ENCODE results near the gene IKZF1.

Gene IKZF1
- 453 to 866 reads per million in 2 experiments for total RNA-seq

DNA sequence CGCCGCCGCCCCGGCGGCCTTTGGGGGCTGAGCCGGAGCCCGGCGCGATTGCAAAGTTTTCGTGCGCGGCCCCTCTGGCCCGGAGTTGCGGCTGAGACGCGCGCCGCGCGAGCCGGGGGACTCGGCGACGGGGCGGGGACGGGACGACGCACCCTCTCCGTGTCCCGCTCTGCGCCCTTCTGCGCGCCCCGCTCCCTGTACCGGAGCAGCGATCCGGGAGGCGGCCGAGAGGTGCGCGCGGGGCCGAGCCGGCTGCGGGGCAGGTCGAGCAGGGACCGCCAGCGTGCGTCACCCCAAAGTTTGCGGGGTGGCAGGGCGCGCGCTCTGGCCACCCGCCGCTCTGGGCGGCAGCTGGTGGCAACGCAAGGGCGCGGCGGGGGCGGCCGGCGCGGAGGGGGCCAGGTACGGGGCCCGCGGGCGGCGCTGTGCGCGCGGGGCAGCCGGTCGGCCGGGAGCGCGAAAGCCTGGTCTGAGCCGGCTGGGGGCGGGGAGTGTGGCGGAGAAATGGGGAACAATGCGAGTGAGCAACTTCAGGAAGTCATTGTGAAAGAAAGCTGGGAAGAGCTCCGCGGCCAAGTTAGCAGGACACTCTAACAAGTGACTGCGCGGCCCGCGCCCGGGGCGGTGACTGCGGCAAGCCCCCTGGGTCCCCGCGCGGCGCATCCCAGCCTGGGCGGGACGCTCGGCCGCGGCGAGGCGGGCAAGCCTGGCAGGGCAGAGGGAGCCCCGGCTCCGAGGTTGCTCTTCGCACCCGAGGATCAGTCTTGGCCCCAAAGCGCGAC is at the start of gene IKZF1:
IKZF1 (plus strand) TSS at position 588 of the 782 bp plus-strand sequence. CDS start 14,346 bp downstream, outside the sequence.
- peak; percentile 31 for DNase-seq (ENCODE audit: low read depth)

DNA sequence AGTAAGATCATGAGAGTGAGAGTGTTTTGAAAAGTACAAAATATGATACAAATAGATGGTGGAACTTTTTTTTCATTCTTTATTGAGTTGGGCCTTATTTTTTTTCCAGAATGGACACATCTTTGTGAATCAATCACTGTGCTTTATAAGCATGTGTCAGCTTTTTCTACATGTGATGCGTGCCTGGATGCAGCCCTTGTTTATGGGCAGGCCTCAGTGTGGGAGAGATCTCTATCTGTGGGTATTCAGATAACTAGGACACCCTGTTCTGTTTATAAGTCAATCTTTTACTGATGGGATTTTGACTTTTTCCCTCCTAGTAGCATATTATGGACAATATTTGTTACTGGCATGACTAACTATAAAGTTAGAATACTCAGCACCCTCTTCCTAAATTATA is 42.9 kb upstream of the IKZF1 start:
- no peak for DNase-seq (ENCODE audit: low read depth)

- DNase-seq (ENCODE audit: low read depth): no peak
These were observed 42.1 kb upstream of the IKZF1 start for GRCh38 chr7:50262446-50262845.

GRCh38 chr7:50262916-50263690 is 41.4 kb upstream of the IKZF1 start:
- DNase-seq (ENCODE audit: low read depth): no peak

GRCh38 chr7:50264908-50265307 is 39.6 kb upstream of the IKZF1 start:
- DNase-seq (ENCODE audit: low read depth): no peak

- no peak for DNase-seq (ENCODE audit: low read depth)
These were observed 38.4 kb upstream of the IKZF1 start for GRCh38 chr7:50265968-50266634.

GRCh38 chr7:50266635-50267386 is 37.7 kb upstream of the IKZF1 start:
- peak; percentile 55 for DNase-seq (ENCODE audit: low read depth)

- DNase-seq (ENCODE audit: low read depth): no peak
These were observed 36.9 kb upstream of the IKZF1 start for GRCh38 chr7:50267525-50268041.

- no peak for DNase-seq (ENCODE audit: low read depth)
These were observed 36.3 kb upstream of the IKZF1 start for GRCh38 chr7:50268223-50268622.

DNA sequence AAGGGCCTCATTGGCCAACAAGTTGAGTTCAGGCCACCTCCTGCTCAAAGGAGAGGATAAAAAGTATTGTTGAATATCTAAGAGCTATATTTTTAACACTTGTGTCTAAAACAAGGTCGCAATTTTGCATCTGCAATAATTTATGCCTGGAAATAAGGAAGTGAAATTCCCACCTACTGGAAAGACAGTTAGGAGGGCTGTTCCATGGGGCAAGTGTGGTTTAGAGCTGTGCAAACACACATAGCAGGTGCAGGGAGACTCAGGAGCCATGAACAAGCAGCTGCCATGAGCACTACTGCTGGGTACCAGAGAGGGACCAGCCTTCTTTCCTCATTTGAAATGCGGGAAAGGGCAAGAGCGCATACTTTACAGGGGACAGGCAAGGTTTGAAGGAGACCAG is 35.5 kb upstream of the IKZF1 start:
- no peak for DNase-seq (ENCODE audit: low read depth)

- DNase-seq (ENCODE audit: low read depth): no peak
These were observed 33.9 kb upstream of the IKZF1 start for GRCh38 chr7:50270531-50271018.

GRCh38 chr7:50272808-50273207 is 31.7 kb upstream of the IKZF1 start:
- DNase-seq (ENCODE audit: low read depth): no peak

DNA sequence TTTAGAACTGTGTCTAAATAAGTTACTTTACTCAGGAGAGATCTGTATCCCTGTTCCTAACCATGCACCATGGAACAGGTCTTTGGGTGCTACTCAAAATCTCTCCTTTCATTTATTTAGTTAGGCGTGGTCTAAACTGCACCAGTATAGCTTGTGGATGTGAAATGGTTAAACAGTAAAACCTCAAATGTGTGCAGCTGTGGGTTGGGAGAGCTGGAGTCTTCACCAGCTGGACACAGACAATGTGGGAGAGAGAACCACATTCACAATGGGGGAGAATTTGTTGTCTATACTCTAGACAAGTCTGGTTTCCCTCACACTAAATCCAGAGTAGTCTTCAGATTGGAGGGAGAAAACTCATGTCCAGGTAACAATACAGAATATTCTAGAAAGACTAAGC is 31.2 kb upstream of the IKZF1 start:
- DNase-seq (ENCODE audit: low read depth): no peak

- no peak for DNase-seq (ENCODE audit: low read depth)
These were observed 30.6 kb upstream of the IKZF1 start for GRCh38 chr7:50273870-50274269.

GRCh38 chr7:50274361-50274760 is 30.2 kb upstream of the IKZF1 start:
- no peak for DNase-seq (ENCODE audit: low read depth)

DNA sequence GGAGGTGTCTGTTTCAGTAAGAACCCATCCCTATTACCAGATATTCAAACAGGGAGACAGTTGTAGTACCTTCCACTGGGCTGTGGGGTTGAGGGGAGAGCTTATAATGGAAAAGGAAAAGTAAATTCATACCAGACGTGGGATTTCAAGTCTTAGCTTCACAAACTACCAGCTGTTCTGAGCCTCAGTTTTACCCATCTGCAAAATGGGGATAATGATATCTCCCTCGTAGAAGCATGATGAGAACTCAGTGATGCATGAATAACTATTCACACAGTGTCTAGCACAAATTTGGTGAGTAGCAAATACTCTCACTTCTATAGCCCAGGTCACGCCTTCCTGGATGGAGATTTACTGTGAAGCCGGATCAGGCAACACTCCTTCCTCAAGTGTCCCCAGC is 29.1 kb upstream of the IKZF1 start:
- DNase-seq (ENCODE audit: low read depth): no peak

DNA sequence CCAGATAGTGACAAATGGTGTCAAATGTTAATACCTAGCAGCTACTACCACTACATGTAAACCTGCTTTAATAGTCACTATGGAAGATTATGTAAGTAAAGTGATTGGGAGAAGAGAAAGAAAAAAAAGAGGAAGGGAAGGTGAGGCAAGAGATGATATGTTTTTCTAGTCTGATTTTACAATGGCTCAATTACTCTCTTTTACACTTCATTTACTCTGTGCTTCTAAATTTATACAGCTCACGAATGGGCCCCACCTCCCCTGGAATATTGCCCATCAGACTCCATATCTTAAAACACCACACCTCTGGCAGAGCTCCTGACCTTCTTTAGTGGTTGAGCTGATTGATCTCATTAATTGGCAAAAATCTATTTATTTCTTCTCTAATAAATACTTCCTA is 28.0 kb upstream of the IKZF1 start:
- no peak for DNase-seq (ENCODE audit: low read depth)

GRCh38 chr7:50278120-50278519 is 26.4 kb upstream of the IKZF1 start:
- DNase-seq (ENCODE audit: low read depth): no peak

GRCh38 chr7:50281680-50282445 is 22.7 kb upstream of the IKZF1 start:
- DNase-seq (ENCODE audit: low read depth): no peak

- DNase-seq (ENCODE audit: low read depth): no peak
These were observed 21.5 kb upstream of the IKZF1 start for GRCh38 chr7:50282813-50283605.
